ELF-1 (cell line): ENCODE results near the gene FADS1.

ENCODE experiments used
- DNase-seq: peaks from one replicate; pipeline ENCODE4 v3.0.0-alpha.2; 2016; ENCODE audit warnings: low read depth, low spot score

FADS1 gene

DNA sequence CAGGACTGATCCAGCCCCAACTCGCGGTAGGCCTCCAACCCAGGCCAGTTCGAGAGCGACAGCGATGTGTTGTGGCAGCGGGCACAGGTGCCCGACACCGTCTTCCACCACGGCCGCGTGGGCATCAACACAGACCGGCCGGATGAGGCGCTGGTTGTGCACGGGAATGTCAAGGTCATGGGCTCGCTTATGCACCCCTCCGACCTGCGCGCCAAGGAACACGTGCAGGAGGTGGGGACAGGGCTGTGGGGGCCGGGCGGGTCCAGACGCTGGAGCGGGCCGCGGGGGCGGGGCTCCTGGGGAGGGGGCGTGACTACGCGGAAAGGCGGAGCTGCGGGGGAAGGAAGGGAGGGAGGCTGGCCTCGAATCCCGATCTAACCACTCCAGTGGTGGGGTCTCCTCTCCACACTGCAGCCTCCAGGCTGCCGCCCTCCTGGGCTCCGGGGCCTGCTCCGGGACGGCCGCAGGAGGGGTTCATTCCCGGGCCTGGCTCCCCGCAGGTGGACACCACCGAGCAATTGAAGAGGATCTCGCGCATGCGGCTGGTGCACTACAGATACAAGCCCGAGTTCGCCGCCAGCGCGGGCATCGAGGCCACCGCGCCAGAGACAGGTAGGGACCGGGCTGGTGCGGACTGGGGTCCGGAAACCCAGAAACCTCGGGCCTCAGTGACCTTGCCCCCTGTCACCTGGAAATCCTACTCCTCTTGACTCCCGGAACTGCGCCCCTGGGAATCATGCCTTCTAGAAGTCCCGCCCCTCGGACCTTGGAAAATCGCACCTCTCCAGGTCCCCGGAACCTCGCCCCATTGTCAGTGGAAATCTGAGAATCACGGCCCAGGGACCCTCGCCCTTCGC lies 39.3 kb downstream of the FADS1 start:
- peak; percentile 56 for DNase-seq

DNA sequence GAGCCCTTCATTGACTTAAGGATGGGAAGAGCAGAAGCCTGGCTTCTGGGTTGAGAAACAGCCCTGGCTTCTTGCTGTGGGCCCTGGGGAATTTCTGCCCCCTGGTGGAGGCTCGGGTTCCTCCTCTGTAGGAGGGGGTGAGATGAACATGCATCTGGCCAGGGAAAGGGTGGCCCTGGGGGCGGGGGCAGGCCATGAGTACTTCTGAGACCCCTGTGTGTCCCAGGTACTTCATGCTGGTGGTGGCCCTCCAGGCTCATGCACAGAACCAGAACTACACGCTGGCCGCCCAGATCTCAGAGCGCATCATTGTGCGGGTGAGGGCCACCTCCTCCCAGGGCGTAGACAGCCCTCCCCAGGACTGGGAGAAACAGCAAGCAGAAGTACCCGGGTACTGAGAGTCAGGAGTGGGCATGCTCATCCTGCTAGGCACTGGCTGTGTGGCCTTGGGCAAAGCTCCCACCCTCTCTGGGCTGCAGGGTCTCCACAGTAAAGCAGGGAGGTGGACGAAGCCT lies 40.2 kb downstream of the FADS1 start:
- DNase-seq = peak; percentile 90

DNA sequence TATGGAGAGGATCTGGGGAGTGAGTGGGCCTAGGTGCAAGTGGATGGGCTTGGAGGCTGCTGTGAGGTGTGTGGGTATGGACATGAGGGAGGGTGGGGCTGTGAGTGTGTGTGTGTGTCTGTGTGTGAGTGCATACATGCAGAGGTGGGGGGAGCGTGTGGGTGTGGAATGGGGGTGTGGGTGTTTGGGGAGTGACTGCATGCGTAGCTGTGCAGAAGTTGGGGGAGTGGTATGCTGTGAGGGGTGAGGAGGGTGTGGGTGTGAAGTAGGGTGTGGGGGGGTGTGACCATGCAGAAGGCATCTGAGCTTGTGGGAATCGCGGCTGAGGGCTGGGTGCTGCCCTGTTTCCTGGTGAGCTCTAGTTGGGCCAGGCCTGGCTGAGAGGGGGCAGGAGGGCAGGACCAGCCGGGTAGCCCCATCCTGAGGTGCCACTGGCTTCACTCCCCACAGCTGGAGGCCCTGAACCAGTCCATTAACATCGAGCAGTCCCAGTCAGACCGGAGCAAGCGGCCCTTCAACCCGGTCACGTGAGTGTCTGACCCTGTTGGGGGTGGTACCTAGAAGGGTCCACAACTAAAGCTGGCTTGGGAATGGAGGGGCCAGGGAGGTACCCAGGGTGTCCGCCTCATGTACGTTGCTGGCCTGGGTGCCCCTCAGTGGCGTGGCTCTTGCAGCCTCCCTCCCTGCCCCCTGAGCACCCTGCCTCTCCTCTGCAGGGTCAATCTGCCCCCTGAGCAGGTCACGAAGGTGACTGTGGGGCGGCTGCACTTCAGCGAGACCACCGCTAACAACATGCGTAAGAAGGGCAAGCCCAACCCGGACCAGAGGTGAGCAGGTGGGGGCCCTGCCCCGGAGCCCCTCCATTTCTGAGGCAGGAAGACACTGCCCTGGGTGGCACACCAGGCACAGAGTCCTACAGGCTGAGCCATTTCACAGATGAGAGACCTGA lies 40.9 kb downstream of the FADS1 start:
- DNase-seq = no peak

DNA sequence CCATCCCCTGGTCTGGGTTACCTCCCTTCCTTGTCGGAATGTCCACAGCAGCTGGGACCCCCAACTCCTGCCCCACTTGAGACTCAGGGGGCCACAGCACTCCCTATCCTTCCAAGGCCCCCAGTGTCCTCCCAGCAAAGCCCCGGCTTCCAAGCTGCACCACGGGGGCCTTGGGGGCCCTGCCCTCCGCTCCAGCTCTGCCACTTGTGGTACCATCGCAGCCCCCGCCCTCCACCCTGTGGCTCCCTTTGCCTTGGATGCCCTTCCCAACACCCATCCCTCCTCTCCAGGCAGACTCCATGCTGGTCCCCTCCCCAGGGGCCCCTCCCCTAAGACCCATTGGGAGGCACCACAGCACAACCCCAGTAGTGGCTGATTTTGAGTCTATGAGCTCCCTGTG lies 41.7 kb downstream of the FADS1 start:
- DNase-seq = no peak

DNA sequence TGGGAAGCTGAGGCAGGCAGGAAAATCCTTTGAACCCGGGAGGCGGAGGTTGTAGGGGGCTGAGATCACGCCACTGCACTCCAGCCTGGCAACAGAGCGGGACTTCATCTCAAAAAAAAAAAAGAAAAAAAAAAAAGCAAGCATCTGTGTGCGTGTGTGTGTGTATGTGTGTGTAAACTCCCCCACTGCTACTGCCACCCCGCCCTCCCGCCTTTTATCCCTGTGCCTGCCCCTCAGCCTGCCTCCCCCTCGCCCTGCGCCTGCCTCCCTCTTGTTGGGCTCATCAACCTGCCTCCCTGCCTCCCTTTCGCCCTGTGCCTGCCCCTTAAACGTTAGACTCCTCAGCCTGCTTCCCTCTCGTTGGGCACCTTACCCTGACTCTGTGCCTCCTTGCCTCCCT lies 42.4 kb downstream of the FADS1 start:
- no peak for DNase-seq

DNA sequence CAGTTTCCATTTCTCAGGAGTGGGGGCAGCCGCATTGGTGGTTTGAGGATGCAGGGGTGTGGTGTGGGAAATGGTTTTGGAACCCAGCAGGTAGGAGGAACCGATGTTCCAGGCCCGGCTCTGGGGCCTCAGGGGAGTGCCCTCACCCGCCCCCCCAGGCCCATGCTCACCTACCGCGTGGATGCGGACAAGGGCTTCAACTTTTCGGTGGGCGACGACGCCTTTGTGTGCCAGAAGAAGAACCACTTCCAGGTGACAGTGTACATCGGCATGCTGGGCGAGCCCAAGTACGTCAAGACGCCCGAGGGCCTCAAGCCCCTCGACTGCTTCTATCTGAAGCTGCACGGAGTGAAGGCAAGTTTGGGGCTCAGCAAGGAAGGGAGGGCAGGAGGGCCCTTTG lies 43.0 kb downstream of the FADS1 start:
- no peak for DNase-seq

DNA sequence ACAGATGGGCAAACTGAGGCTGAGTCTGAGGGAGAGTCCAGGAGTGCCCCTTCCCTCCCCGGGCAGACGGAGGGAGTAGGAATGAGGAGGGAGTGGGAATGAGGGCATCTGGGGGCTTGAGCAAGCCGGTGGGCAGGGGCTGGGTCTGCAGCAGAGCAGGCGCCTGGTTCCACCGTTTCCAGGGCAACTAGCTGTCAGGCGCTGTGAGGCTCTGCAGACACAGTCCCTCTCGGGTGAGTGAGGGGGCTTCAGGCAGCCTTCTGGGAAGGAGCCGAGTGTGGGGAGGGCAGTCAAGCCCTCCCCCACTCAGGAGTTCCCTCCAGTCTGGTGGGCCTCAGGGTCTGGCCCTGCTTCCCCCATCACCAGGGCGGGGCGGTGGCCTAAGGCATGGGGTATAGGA lies 43.4 kb downstream of the FADS1 start:
- peak; percentile 93 for DNase-seq

DNA sequence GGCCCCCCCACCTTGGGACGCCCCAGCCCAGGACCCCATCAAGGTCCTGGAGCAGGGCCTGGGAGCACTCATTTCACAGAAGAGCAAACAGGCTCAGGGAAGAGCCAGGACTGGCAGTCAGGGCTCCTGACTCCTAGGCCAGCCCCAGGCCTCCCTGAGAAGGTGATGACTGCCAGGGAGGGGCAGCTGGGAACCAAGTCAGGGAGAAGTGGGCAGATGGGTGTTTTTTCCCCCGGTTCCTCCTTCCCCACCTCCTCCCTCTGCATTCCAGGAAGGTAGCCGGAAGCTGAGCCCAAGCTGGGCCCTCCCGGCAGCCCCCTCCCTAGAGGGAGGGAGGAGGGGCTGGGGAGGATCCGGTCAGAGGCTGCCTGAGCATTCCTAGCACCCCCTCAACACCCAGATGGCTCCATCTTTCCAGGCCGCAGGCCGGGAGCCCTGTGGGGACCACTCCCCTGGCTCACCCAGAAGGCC lies 44.8 kb downstream of the FADS1 start:
- DNase-seq = peak; percentile 86

DNA sequence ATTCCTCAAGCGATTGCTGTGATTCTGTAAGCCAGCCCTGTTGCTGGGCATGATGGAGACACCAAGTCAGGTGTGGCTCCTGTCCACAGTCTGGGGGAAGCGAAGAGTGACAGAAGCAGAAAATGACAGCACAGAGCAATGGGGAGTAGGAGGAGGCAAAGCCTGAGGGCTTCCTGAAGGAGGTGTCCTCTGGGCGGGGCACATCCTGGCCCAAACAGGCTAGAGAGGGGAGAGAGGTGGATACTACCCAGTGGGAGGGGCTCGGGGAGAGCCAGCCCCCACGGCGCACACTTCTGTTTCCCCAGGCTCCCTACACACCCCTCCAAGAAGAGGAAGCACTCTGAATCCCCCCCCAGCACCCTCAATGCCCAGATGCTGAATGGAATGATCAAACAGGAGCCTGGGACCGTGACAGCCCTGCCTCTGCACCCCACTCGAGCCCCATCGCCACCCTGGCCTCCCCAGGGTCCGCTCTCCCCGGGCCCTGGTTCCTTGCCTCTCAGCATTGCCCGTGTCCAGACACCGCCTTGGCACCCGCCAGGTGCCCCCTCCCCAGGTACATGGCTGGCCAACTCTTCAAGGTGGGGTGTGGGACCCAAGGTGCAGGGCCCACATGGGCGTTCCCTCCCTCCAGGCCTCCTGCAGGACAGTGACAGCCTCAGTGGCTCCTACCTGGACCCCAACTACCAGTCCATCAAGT lies 45.5 kb downstream of the FADS1 start:
- DNase-seq = no peak

DNA sequence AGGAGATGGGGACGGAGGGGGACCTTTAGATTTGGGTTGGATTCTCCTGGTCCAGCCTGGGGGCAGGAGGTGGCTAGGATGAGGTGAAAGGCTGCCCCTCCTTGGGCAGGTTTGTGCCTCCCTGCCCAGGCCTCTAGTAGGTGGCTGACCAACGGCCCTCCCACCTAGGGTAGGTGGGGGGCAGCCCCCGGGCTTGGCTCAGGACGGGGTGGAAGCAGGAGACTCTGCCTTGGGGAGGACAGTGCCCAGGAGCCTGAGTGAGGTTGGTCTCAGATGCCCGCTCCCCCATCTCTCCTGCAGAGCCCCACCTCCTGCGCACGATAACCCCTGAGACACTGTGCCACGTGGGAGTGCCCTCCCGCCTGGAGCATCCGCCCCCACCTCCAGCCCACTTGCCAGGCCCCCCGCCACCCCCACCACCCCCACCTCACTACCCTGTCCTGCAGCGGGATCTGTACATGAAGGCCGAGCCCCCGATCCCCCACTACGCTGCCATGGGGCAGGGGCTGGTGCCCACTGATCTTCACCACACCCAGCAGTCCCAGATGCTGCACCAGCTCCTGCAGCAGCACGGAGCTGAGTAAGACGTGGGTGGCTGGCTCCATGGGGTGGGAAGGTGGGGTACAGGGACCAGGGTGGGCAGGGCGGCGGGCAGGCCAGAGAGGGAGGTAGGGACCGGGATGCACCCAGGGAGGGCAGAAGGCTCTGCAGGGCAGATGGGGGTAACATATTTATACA lies 46.7 kb downstream of the FADS1 start:
- DNase-seq = no peak

DNA sequence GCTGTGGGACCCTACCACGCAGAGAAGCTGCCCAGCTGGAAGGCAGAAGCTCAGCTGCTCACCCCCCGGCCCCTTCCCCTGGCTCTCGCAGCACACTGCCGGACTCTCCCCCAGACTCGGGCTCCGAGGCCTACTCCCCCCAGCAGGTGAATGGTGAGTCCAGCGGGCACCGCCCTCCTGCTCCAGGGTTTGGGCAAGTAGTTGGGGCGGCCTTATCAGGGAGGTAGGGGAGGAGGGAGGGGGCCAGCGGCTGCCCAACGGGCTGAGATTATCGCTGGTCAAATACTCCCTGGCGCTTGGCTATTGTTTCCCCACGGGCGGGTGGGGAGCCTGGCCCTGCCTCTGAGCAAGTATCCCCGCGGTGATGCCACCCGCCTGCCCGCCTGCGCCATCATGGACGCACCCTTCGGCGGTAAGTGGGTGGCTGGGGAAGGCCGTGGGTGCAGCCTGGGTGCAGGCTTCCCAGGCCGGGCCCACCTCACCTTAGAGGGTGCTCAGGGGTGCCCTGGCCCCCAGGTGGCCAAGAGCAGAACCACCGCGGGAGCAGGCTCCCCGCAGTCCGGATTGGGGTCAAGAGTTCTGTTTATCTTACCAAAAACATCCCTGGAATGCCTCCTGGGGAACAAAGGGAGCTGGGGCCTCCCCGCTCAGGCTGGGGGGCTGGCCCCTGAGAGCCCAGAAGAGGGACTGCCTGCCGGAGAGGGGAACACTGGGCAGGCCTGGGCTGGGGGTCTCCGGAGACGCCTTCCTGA lies 47.5 kb downstream of the FADS1 start:
- no peak for DNase-seq

DNA sequence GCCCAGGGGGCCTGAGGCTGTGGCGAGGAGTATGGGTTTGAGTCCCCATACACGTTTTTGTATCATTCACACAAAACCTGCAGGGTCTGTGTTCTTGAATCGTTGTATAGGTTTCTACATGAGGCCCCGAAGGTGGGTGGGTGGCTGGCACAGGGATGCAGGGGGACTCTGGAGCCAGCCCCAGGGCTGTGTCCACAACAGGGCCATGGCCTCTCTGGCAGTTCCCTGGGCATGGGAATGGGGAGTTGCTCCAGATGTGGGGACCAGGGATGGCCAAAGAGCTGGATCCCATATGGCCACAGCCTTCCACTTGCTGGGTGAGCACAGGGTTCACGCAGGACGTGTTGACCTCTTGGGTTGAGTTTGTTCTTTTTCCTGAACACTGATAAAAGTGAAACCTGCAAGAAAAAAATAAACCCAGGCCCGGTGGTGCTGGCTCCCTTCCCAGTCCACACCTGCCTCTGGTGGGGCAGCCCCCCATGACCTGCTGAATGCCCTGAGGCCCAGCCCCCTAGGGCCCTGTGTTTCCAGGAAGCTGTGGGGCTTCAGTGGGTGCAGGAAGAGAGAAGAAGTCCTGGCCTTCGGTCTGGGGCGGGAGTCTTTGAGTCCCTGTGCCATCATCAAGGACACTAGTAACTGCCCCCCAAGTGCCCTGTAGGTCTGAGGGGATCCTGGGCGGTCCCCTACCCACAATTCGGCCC lies 48.3 kb downstream of the FADS1 start:
- DNase-seq = no peak

DNA sequence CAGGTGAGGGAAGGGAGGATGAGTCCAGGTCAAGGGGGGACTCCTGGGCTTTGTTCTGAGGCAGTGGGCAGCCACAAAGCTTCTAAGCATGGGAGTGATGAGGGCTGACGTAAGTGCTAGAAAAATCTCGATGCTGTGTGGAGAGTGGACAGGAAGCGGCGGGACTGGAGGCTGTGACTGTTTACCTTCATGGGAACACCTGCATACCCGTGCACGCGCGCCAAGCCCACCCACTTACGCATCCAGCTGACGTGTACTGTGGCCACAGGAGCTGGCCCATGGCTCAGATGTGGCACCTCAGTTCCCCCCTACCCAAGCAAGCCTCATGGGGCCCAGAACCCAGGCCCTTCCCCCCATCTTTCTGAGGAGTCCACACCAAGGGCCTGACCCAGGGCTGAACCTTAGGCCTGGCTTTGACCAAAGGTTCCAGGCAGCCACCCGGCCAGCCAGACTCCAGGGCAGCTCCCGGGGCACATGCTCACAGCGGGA lies 50.4 kb downstream of the FADS1 start:
- DNase-seq = no peak

DNA sequence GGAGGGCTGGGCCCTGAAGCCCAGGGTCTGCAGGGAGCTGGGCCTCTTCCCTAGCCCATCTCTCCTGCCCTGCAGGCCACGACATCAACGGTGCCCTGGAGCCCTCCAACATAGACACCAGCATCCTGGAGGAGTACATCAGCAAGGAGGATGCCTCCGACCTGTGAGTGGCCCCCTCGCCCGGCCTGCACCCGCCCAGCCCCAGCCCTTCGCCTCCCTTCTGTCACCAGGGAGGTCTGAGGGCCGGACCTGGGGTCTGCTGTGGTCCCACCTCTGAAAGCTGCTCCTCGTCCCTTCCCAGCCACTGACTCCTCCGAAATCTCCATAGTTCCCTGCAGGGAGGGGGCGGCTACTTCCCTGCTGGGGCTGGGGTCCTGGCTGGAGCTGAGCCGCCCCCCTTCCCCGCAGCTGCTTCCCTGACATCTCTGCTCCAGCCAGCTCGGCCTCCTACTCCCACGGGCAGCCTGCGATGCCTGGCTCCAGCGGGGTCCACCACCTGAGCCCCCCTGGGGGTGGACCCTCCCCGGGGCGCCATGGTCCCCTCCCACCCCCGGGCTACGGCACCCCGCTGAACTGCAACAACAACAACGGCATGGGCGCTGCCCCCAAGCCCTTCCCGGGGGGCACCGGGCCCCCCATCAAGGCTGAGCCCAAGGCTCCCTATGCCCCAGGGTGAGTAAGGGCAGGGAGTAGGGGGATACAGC lies 51.1 kb downstream of the FADS1 start:
- DNase-seq = no peak

DNA sequence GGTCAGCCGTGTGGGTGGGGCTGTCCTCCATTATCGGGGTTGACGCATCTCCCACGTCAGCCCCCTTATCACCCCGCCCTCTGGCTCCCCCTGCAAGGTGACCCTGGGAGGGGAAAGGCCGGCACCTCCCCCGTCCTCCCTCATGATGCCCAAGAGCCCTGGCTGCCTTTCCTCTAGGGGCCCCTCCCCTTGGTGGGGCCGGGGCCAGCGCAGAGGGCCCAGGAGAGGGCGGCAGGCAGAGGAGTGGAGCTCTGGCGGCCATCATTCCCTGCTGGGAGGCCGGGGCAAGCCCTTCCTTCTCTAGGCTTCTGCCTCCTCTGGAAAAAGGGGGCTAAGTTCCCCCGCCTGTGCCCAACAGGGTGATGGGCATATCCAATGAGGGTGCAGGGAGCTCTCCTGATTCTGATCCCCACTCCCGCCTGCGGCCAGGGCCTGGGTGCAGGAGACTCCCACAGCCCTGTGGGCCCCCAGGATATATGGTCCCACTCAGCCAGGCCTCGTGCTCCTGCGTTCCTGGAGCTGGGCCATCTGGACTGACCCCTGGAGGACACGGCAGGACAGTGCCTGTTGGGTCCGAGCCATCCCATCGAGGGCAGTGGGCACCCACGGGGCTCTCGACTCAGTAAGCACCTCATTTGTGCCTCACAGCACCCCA lies 52.1 kb downstream of the FADS1 start:
- peak; percentile 57 for DNase-seq

DNA sequence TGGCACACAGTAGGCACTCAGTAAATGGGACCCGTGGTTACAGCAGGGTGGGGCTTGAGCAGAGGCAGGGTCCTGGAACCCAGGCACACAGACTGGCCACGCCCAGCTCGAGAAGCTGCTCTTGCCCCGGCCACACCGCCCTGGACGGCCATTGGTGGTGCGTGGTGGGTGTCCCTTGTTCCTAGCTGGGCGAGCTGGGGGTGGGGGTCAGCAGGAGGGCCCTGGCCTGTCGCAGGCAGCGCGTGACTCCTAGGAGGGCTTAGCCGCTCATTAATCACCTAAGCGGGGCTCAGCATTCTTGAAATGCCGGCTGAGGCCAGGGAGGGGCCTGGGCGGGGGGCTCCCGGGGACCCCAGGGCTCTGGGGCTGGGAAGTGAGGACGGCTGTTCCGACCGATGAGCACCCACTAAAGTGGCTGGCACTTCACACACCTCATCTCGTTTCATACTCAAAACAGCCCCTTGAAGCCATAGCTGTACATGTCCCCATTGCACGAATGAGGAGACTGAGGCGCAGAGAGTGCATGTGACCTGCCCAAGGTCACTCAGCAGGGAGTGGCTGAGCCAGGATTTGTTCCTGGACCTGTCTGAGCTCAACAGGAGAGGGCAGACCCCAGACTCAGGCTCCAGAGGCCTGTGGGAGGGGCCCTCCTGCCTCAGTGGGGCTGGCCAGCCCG lies 52.7 kb downstream of the FADS1 start:
- DNase-seq = no peak

DNA sequence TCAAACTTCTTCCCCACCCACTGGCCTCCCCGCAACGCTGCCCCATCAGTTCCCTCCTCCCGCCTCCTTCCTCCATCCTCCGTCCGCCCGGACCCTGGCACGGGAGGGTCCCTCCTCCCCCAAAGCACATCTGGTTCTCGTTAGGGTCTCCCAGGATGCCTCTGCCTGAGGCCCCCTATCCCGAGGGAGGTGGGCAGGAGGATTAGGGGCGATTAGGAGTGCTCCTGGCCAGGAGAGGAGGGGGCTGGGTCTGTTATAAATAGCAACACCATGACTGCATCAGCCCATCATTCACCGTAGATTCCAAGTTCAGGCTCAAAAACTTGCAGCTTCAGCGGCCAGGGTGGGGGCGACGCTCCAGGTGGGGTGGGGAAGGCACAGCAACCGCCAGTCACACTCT lies 54.0 kb downstream of the FADS1 start:
- DNase-seq = no peak

DNA sequence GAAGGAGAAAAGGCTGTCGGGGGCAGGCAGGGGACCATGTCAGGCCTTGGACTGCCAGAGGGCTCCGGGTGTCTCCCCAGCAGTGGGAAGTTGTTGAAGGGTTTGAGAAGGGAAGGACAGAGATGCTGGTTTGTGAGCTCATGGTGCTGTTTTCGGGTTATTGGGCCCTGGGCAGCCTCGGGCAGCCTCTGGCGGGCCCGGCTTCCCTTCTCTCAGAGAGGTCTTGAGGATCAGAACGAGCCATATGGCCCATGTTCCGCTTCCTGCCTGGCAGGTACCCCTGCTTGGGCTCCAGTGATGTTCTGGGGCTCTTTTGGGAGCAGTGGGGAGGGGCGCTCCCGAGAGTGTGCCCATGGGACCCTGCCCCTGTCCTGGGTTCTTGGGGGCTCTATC lies 54.6 kb downstream of the FADS1 start:
- no peak for DNase-seq
